ENCODE data around the gene SPINDOC.

Gene SPINDOC

GRCh38 chr11:63835158-63835545 is 21.9 kb downstream of the SPINDOC start:
- no peak for TF ChIP-seq CTCF (IDR thresholded peaks at IDR 0.05; ENCODE audit: low read depth, low read length)
- no peak overlapping the region for H3K4me3 ChIP-seq (ENCODE audit: low read depth, low read length)

GRCh38 chr11:63837027-63837688 is 23.9 kb downstream of the SPINDOC start:
- TF ChIP-seq CTCF (IDR thresholded peaks at IDR 0.05; ENCODE audit: low read depth, low read length) = peak; percentile 74
- H3K4me3 ChIP-seq (ENCODE audit: low read depth, low read length) = no peak overlapping the region

GRCh38 chr11:63837739-63838138 is 24.5 kb downstream of the SPINDOC start:
- H3K4me3 ChIP-seq (ENCODE audit: low read depth, low read length) = no peak overlapping the region

GRCh38 chr11:63838150-63838677 is 25.0 kb downstream of the SPINDOC start:
- peak overlapping the region; percentile 37 for H3K4me3 ChIP-seq (ENCODE audit: low read depth, low read length)
- TF ChIP-seq CTCF (IDR thresholded peaks at IDR 0.05; ENCODE audit: low read depth, low read length) = no peak

More at GRCh38 chr11:63837739-63838138, 24.5 kb downstream of the SPINDOC start:
- TF ChIP-seq CTCF (IDR thresholded peaks at IDR 0.05; ENCODE audit: low read depth, low read length) = no peak

GRCh38 chr11:63838678-63839507 is 25.6 kb downstream of the SPINDOC start, which contains the start of gene MARK2:
Gene MARK2, plus strand, starts transcription at chr11:63839110. Its CDS starts 397 bp downstream, at chr11:63839507.
- H3K4me3 ChIP-seq (ENCODE audit: low read depth, low read length) = peak within 1 kb of the TSS; percentile 74
- no peak for TF ChIP-seq CTCF (IDR thresholded peaks at IDR 0.05; ENCODE audit: low read depth, low read length)

GRCh38 chr11:63839508-63840355 is 26.5 kb downstream of the SPINDOC start:
- TF ChIP-seq CTCF (IDR thresholded peaks at IDR 0.05; ENCODE audit: low read depth, low read length) = no peak
- peak overlapping the region; percentile 74 for H3K4me3 ChIP-seq (ENCODE audit: low read depth, low read length)

All from WI38 (cell line).